HG03097 (cell line): ENCODE results near the gene TFAP2E.

Experiments
- ATAC-seq: cut with Tn5 transposase; IDR thresholded peaks from one replicate; pipeline ENCODE4 v1.9.1; 2021; ENCODE audit not compliant: unreplicated experiment, low FRiP score

Gene TFAP2E

GRCh38 chr1:35573198-35574124 is at the start of gene TFAP2E:
TFAP2E (plus strand) TSS chr1:35573314; CDS start chr1:35573578, 264 bp downstream.
- no peak for ATAC-seq

DNA sequence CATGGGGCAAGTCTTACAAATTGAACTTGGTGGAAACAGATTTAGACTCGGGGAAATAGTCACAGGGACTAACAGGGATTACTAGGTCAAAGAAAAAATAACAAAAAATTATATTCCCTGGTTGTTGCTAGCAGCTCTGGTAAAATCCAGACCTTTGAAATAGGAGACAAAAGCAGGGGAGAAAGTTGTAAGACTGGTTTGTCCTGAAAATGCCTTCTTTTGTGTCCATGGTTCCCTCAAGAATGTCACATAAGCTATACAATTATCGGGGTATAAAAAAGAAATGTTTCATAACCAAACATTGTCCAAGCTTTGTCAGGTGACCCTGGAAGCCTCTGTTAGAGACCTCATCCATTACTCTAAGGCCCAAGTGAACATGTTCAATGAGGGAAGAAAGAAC is 49.0 kb upstream of the TFAP2E start:
- ATAC-seq: no peak

GRCh38 chr1:35530168-35530567 is 42.9 kb upstream of the TFAP2E start:
- ATAC-seq: no peak

DNA sequence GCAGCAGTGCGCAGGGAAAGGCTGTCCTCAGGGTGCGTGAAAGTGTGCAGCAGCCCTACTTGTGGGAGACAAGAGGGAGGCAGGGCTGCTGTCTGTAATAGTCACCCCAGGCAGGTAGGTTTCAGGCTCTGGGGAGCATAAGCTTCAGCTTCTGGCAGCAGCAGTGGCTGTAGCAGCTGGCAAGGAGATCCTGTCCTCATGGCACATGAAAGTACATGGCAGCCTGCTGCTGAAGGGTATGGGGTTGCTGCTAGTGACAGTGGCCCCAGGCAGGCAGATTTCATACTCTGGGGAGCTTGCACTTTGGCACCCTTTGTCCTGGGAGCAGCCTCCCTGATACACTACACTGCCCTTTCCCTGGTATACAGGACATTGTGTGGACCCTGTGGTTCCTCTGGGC is 42.2 kb upstream of the TFAP2E start:
- no peak for ATAC-seq

DNA sequence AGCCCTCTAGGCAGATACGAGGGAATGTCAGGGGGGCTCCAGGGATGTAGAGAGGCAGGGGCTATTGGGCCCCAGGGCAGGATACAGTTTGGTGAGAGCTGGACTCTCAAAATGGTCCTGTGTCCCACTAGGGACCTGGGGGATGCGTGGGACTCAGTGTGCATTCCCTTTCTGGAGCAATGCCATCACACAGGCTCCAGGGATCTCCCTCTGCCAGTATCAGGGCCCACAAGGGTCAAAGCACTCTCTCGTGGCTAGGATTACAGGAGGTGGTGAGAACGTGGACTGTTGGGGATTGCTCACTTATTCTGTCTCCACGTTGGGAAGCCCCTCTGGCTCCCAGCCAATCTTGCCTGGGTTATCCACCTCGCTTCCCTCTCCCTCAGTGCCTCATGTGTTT is 41.7 kb upstream of the TFAP2E start:
- no peak for ATAC-seq

- ATAC-seq: no peak
Observed at GRCh38 chr1:35532497-35533223, 40.5 kb upstream of the TFAP2E start.

DNA sequence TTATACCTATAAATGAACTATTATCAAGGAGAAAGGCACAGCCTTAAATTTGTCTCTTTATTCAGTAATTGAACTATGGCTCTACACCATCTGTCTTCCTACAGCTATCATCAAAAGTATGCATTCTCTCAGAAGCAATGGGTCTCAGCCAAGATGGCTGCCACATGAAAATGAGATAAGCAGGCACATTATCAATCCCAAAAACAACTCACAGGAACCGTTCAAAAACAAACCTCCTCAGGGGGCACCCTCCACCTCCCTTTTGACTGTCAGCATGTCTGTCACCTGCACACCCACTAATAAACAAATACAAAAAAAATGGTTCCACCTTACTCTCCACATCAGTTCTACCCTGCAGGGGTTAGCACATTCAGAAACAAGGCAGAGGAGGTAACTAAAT is 39.5 kb upstream of the TFAP2E start:
- no peak for ATAC-seq

- ATAC-seq: no peak
Observed at GRCh38 chr1:35535243-35535642, 37.9 kb upstream of the TFAP2E start.

DNA sequence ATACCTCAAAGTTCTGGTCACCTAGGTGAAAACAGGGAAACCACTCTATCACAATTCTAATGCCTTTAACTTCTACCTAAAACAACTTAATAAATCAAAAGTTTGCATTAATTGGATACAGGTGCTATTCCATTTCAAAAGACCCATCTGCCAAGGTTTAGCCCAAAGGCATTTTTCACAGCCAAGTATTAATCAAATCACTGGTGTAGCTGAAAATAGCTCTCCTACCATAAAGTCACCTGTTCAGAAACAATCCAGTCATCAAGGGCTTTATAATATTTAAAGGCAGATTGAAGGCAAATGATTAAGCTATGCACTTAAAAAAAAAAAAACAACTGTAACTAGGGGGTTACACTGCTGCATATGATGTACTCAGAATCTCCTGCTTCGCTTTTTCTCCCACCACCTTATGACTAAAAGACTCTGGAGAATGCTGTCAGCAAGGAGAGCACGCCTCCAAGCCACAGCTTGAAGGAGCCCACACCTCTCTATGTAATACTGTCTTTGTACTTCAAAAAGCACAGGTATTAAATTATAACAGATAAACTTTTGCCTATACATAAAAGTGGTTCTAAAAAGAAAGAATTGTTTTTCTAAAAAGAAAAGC is 36.5 kb upstream of the TFAP2E start:
- ATAC-seq: no peak

DNA sequence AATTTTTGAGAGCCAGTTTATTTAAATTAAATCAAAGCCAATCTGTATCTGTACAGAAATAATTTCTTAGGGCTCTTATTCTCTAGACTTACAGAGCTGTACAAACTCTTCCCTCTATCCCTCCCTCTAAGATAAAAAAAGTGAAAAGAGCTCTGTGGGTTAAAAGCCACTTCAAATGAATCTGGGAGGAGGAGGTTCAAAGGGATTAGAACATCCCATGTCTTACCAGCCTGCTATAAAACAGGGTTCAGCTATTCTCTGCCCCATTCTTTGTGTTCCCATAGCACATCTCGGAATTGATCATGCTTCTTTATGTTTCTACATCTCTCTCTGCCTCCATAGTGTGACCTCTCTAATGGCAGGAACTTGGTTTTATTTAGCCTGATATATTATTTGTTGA is 35.3 kb upstream of the TFAP2E start:
- no peak for ATAC-seq

GRCh38 chr1:35539073-35539823 is 33.9 kb upstream of the TFAP2E start:
- ATAC-seq: no peak

DNA sequence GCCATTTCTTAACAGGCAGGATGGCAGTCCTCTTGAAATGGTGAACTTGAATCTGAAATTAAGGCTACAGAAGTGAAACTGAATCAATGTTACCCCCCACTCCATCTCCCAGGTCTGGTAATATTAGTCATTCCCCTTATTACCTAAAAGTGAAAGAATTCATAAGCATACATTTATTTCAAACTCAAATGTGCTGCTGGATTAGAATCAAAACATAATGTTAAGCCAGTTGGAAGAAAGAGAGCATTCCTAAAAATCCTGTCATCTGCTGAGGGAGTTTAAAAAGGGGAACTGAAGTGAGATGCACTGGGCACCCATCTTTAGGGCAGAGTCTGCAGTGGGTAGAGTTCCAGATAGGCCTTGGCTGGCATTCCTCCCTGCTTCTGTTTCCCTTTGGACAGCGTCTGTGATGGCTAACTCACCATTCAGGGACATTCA is 33.3 kb upstream of the TFAP2E start:
- ATAC-seq: no peak

GRCh38 chr1:35544976-35545375 is 28.1 kb upstream of the TFAP2E start:
- no peak for ATAC-seq

- no peak for ATAC-seq
Observed at GRCh38 chr1:35546614-35547013, 26.5 kb upstream of the TFAP2E start.

DNA sequence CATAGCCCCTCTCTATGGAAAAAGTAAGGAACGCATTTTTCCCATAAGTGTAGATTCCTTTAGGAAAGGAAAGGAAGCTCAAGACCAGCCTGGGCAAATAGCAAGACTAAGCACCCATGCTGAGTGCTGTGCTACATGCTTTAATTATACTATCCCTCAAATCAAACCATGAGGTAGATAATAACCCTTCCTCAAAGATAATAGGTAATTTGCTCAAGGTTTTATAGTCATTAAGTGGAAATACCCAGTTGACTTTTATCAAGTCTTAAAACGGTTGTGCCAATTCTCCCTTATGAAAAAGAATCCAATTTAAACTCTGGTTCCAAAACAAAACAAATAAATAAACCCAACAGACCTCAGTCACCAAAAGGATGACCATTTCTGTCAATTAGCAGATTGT is 19.3 kb upstream of the TFAP2E start:
- ATAC-seq: no peak

DNA sequence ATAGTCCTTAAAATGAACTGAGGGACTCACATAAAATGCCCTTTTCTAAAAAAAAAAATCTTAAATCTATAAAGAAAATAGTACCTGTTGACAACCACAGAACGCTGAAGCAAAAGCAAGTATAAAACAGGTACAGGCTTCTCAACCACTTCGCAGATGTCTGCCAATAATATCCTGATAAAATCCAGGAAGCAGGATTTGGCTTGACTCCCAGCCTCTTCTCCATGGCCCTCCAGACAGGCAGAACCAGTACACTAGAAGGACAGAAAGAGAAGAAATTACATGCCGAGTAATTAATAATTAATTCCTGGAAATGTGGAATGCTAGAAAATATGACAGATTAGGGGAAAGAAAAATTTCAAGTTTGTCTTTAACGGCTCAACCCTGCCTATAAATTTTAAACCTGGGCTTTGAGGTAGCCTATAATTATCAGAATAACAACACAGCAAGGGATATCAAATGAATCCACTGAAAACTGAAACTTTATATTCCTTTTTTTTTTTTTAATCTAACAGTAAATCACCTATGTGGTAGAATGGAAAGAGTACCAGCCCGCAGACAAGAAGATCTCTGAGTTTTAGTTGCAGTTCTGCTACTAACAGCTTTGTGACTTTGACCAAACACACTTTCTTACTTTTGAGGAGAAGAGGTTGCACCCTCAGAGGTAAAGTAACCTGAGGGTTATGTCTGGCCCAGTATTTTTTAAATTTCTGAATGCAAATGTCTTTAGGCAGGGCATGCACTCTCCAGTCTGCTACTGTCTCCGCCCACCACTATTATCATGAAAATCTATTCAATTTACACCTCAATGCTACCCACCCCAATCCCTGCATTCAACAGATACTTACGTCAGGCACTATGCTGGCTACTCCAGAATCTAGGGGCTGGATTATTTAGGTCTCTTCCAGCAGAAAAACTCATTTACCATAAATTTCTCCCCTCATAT is 18.6 kb upstream of the TFAP2E start:
- ATAC-seq: no peak

GRCh38 chr1:35555212-35555584 is 17.9 kb upstream of the TFAP2E start:
- ATAC-seq: no peak

GRCh38 chr1:35555601-35556477 is 17.3 kb upstream of the TFAP2E start:
- ATAC-seq: no peak
